ENCODE results near the gene SLC25A47. TPM values are rescaled to one million over a fixed set of nuclear protein-coding genes. Genes with fewer than 3 reads are reported as not detected.

Gene SLC25A47
- total and polyA plus RNA-seq, 2 donors (not counting 3 experiments of a cell fraction or from before 2014, with no cell fraction given): not detected

DNA sequence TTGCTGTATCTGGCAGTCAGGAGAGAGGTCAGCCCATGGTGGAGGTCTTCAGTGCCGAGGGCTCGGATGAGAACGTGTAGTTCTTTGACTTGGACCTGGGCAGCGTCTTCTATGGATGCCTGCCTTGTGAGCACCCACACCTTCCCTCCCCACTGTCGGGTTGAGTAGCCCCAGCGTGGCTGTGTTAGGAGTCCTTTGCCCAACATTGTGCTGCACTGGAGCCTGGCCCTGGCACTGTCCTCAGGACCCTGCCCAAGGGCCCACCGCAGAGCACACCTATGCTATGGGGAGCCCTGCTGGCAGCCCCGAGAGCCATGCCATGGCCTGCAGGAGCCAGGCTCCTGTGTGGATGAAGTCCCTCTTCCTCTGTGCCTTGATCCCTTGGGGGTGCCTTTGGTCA, 43.6 kb upstream of the SLC25A47 start:
- H3K9me3 ChIP-seq (replicated peaks; ENCODE audit: control insufficient read depth, insufficient read depth, low read length): no peaks in the 10 kb centered on the region
- peaks cover 19% of the 10 kb centered on the region for H3K4me1 ChIP-seq (ENCODE audit: control insufficient read depth, extremely low read depth, insufficient read depth, low read length)
- H2AFZ ChIP-seq (ENCODE audit: low read depth, low read length): no peak overlapping the region
- no peak for FAIRE-seq
- peaks cover 57% of the 10 kb centered on the region for H3K79me2 ChIP-seq (ENCODE audit: control insufficient read depth, insufficient read depth, low read length)
- intact Hi-C loops (cut with micrococcal nuclease) (no loop called here), dilution Hi-C loops (cut with MboI; ENCODE audit: extremely low pct_ligation_motif_present, low sequenced_read_pairs) (no loop called here)
- H3K36me3 ChIP-seq (ENCODE audit: control insufficient read depth in 2 of 2, extremely low read depth in 1 of 2, insufficient read depth in 2 of 2, low read length in 2 of 2): peaks cover 0 to 11% of the 10 kb centered on the region in 2 experiments
- CTCF ChIA-PET: interaction anchor here (1.3 to 1.5 kb wide), 4 partner anchors 10 to 171 kb away, joined by 4 to 13 read pairs (median 4); no protein-coding TSS in a partner anchor
- POLR2A ChIA-PET: no interaction called here
- DNase-seq (ENCODE audit: low read depth, low spot score): no peak
- no peak overlapping the region for H3K4me3 ChIP-seq (replicated peaks in 1 of 3; ENCODE audit: insufficient read depth in 1 of 3, low read depth in 1 of 3, low read length in 3 of 3)
- no peaks in the 10 kb centered on the region for H3K27me3 ChIP-seq (ENCODE audit: control insufficient read depth in 2 of 2, insufficient read depth in 2 of 2, low read length in 2 of 2)
- no peak overlapping the region for H3K9ac ChIP-seq (replicated peaks; ENCODE audit: extremely low read depth, insufficient read depth, low read length)
- BruUV-seq (replicated peaks): no TSS peak
- no peak overlapping the region for H3K4me2 ChIP-seq (ENCODE audit: insufficient read depth, low read length)
- no peak overlapping the region for H3K27ac ChIP-seq (ENCODE audit: insufficient read depth, low read depth, low read length)
- TF ChIP-seq MYC (IDR thresholded peaks at IDR 0.05; ENCODE audit: low read depth, low read length): no peak
- TF ChIP-seq POLR2A (IDR thresholded peaks at IDR 0.05; ENCODE audit: low read depth, low read length): no peak
- TF ChIP-seq POLR2AphosphoS5 (IDR thresholded peaks at IDR 0.05; ENCODE audit: insufficient read depth, low read depth, low read length): no peak
- TF ChIP-seq, protein P1, sequence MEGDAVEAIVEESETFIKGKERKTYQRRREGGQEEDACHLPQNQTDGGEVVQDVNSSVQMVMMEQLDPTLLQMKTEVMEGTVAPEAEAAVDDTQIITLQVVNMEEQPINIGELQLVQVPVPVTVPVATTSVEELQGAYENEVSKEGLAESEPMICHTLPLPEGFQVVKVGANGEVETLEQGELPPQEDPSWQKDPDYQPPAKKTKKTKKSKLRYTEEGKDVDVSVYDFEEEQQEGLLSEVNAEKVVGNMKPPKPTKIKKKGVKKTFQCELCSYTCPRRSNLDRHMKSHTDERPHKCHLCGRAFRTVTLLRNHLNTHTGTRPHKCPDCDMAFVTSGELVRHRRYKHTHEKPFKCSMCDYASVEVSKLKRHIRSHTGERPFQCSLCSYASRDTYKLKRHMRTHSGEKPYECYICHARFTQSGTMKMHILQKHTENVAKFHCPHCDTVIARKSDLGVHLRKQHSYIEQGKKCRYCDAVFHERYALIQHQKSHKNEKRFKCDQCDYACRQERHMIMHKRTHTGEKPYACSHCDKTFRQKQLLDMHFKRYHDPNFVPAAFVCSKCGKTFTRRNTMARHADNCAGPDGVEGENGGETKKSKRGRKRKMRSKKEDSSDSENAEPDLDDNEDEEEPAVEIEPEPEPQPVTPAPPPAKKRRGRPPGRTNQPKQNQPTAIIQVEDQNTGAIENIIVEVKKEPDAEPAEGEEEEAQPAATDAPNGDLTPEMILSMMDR (IDR thresholded peaks at IDR 0.05; ENCODE audit: extremely low read depth in 1 of 2, insufficient read depth in 1 of 2, low read depth in 1 of 2, low read length in 2 of 2): no peak
- no peak for TF ChIP-seq EZH2 (IDR thresholded peaks at IDR 0.05; ENCODE audit: borderline replicate concordance, low read depth, low read length, severe bottlenecking)
- no peak for TF ChIP-seq GATA2 (IDR thresholded peaks at IDR 0.05; ENCODE audit: insufficient read depth, insufficient read length, low read depth, low read length)
- no peak for TF ChIP-seq JUN (IDR thresholded peaks at IDR 0.05; ENCODE audit: borderline replicate concordance, insufficient read depth, insufficient read length, low read depth)
- no peaks in the 10 kb centered on the region for H4K20me1 ChIP-seq (replicated peaks; ENCODE audit: control insufficient read depth, extremely low read depth, insufficient read depth, low read length)
- no peaks in the 10 kb centered on the region for H3K9me1 ChIP-seq (replicated peaks; ENCODE audit: control insufficient read depth, extremely low read depth, insufficient read depth, low read length)
